ENCODE results near the gene C2orf69.

The C2orf69 gene

DNA sequence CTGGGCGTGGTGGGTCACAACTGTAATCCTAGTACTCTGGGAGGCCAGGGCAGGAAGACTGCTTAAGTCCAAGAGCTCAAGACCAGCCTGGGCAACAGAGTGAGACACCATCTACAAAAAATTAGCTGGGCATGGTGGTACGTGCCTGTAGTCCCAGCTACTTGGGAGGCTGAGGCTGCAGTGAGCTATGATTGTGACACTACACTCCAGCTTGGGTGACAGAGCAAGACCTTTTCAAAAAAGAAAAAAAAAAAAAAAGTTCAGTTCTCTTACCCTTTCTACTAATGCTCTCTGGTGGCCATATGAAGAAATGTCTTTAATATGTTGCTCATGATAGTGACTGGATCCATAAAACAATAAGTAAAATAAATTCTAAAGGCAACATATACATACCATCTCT lies 29.3 kb downstream of the C2orf69 start:
- Histone ChIP-seq H3K4me1 (ENCODE audit: control insufficient read depth, insufficient read depth, low read length) (no peaks in the 10 kb centered on the region), H3K27me3 (ENCODE audit: control insufficient read depth, insufficient read depth, low read length) (no peaks in the 10 kb centered on the region), H3K36me3 (ENCODE audit: control insufficient read depth, insufficient read depth, low read length) (peaks cover 81% of the 10 kb centered on the region), H3K27ac (ENCODE audit: low read depth, low read length) (no peak overlapping the region), H3K9ac (ENCODE audit: low read depth, low read length) (no peak overlapping the region), H3K4me3 (ENCODE audit: low read depth, low read length) (no peak overlapping the region), H3K9me3 (ENCODE audit: control insufficient read depth, insufficient read depth, low read length) (no peaks in the 10 kb centered on the region)

DNA sequence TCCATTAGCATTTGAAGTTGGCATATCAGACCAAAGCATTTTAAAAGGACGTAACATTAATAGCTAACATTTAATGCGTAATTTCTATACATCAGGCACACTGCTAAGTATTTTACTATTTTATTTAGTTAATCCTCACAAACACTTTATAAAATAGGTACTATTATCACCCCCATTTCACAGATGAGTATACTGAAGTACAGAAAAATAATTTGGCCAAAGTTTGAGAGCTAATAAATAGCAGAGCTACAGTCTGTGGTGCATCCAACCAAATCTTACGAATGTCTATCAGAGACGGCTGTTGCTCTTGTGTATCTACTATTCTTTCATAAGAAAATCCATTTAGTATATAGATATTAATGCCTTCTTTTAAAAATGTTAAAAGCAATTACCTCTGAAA lies 32.3 kb downstream of the C2orf69 start:
- H3K9me3 ChIP-seq (ENCODE audit: control insufficient read depth, insufficient read depth, low read length), result no peaks in the 10 kb centered on the region
- H3K4me3 ChIP-seq (ENCODE audit: low read depth, low read length), result no peak overlapping the region
- no peak overlapping the region for H3K27ac ChIP-seq (ENCODE audit: low read depth, low read length)
- H3K36me3 ChIP-seq (ENCODE audit: control insufficient read depth, insufficient read depth, low read length), result peaks cover 83% of the 10 kb centered on the region
- no peaks in the 10 kb centered on the region for H3K4me1 ChIP-seq (ENCODE audit: control insufficient read depth, insufficient read depth, low read length)
- no peak overlapping the region for H3K9ac ChIP-seq (ENCODE audit: low read depth, low read length)
- no peaks in the 10 kb centered on the region for H3K27me3 ChIP-seq (ENCODE audit: control insufficient read depth, insufficient read depth, low read length)

DNA sequence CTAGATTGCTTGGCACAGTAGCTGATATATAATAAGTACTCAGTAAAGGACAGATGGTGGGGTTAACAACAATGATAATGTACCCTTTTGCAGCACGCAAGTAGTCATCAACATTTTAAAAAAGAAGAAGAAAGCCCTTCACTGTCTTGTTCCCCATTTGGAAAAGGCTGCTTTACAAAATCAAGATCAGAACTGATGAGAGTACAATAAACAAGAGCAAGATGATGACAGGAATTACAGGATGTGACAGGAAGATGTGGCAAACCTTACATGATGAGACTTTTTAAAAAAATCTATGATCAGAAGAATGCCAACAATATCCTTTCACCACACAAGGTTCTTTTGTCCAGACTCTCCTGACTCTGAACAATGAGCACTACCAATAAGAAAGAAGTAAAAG lies 35.1 kb downstream of the C2orf69 start:
- no peak overlapping the region for H3K27ac ChIP-seq (ENCODE audit: low read depth, low read length)
- H3K9ac ChIP-seq (ENCODE audit: low read depth, low read length), result no peak overlapping the region
- no peak overlapping the region for H3K4me3 ChIP-seq (ENCODE audit: low read depth, low read length)
- H3K4me1 ChIP-seq (ENCODE audit: control insufficient read depth, insufficient read depth, low read length), result no peaks in the 10 kb centered on the region
- H3K9me3 ChIP-seq (ENCODE audit: control insufficient read depth, insufficient read depth, low read length), result no peaks in the 10 kb centered on the region
- peaks cover 84% of the 10 kb centered on the region for H3K36me3 ChIP-seq (ENCODE audit: control insufficient read depth, insufficient read depth, low read length)
- no peaks in the 10 kb centered on the region for H3K27me3 ChIP-seq (ENCODE audit: control insufficient read depth, insufficient read depth, low read length)

DNA sequence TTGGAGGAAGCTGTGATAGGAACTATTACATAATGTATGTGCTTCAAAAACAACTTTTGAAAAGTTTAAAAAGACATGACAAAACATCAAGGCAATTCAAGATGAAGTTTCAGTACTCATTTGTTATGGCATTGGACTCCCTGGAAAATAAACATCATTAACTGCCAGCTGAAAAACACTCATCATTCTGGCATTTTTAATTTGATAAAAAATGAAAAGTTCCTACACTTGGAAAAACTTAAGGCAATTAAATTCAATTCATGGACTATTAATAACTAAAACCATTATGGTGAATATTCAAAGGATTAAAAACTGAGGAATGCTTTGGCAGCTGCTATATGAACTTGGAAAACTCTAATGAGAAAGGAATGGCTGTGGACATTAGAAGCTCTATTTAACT lies 35.7 kb downstream of the C2orf69 start:
- H3K27ac ChIP-seq (ENCODE audit: low read depth, low read length), result no peak overlapping the region
- peaks cover 86% of the 10 kb centered on the region for H3K36me3 ChIP-seq (ENCODE audit: control insufficient read depth, insufficient read depth, low read length)

DNA sequence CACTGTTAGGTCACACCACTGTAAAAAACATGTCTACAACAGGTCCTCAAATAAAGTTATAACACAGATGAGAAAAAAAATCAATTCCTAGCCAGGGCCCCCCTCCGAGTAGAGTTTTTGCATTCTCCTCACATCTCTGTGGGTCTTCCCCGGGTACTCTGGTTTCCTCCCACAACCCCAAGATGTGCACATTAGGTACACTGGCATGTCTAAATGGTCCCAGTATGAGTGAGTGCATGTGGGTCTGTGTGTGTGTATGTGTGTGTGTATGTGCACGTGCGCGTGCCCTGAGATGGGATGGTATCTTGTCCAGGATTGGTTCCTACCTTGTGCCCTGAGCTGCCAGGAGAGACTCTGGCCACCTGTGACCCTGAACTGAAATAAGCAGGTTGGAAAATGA lies 39.3 kb downstream of the C2orf69 start:
- peaks cover 63% of the 10 kb centered on the region for H3K36me3 ChIP-seq (ENCODE audit: control insufficient read depth, insufficient read depth, low read length)
- H3K27ac ChIP-seq (ENCODE audit: low read depth, low read length), result no peak overlapping the region
- no peaks in the 10 kb centered on the region for H3K4me1 ChIP-seq (ENCODE audit: control insufficient read depth, insufficient read depth, low read length)
- no peaks in the 10 kb centered on the region for H3K27me3 ChIP-seq (ENCODE audit: control insufficient read depth, insufficient read depth, low read length)
- H3K4me3 ChIP-seq (ENCODE audit: low read depth, low read length), result no peak overlapping the region
- H3K9ac ChIP-seq (ENCODE audit: low read depth, low read length), result no peak overlapping the region
- no peaks in the 10 kb centered on the region for H3K9me3 ChIP-seq (ENCODE audit: control insufficient read depth, insufficient read depth, low read length)

More for the DNA sequence above, 35.7 kb downstream of the C2orf69 start:
- Histone ChIP-seq H3K9me3 (ENCODE audit: control insufficient read depth, insufficient read depth, low read length) (no peaks in the 10 kb centered on the region), H3K4me1 (ENCODE audit: control insufficient read depth, insufficient read depth, low read length) (no peaks in the 10 kb centered on the region), H3K4me3 (ENCODE audit: low read depth, low read length) (no peak overlapping the region), H3K27me3 (ENCODE audit: control insufficient read depth, insufficient read depth, low read length) (no peaks in the 10 kb centered on the region), H3K9ac (ENCODE audit: low read depth, low read length) (no peak overlapping the region)

DNA sequence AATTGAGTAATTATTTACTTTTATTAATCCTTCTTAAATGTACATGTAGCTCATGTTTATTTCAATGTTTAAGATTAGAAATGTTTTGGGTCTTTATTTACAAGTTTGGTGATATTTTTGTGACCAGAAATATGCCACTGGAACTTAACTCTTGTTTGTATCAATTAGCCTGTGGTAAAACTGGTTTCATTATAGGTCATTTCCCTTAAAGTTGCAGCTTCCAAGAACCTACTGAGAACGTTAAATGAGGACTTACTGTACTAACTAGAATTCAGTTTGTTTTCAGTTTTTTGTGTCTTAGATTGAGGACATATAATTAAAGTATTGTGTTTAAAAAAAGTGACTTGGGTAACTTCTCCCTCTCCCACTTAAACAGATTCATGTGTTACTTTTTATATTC lies 39.9 kb downstream of the C2orf69 start:
- H3K27me3 ChIP-seq (ENCODE audit: control insufficient read depth, insufficient read depth, low read length), result no peaks in the 10 kb centered on the region
- no peaks in the 10 kb centered on the region for H3K9me3 ChIP-seq (ENCODE audit: control insufficient read depth, insufficient read depth, low read length)
- H3K36me3 ChIP-seq (ENCODE audit: control insufficient read depth, insufficient read depth, low read length), result peaks cover 57% of the 10 kb centered on the region
- no peaks in the 10 kb centered on the region for H3K4me1 ChIP-seq (ENCODE audit: control insufficient read depth, insufficient read depth, low read length)
- no peak overlapping the region for H3K27ac ChIP-seq (ENCODE audit: low read depth, low read length)
- no peak overlapping the region for H3K4me3 ChIP-seq (ENCODE audit: low read depth, low read length)
- no peak overlapping the region for H3K9ac ChIP-seq (ENCODE audit: low read depth, low read length)

DNA sequence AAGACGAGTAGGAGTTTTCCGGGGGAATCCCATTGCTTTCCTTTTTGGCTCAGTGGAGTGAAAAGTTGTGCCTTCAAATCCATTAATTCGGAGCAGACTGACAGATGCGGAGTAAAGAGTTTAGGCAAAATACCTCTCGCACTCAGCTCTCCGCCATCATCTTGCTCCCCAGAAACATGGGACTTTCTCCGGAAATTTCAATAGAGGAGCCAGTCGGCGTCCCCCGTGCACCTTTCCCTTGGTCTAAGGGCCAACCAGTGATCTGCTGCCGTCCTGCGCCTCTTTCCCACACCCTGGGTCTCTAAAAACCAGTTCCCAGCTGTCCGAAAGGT lies 43.9 kb downstream of the C2orf69 start:
- peak overlapping the region; percentile 96 for H3K27ac ChIP-seq (ENCODE audit: low read depth, low read length)
- no peaks in the 10 kb centered on the region for H3K9me3 ChIP-seq (ENCODE audit: control insufficient read depth, insufficient read depth, low read length)
- no peaks in the 10 kb centered on the region for H3K27me3 ChIP-seq (ENCODE audit: control insufficient read depth, insufficient read depth, low read length)
- peaks cover 44% of the 10 kb centered on the region for H3K36me3 ChIP-seq (ENCODE audit: control insufficient read depth, insufficient read depth, low read length)
- no peaks in the 10 kb centered on the region; the same call in 1 of the 2 replicates for H3K4me1 ChIP-seq (ENCODE audit: control insufficient read depth, insufficient read depth, low read length)
- H3K9ac ChIP-seq (ENCODE audit: low read depth, low read length), result peak overlapping the region; percentile 89
- H3K4me3 ChIP-seq (ENCODE audit: low read depth, low read length), result peak overlapping the region; percentile 95

DNA sequence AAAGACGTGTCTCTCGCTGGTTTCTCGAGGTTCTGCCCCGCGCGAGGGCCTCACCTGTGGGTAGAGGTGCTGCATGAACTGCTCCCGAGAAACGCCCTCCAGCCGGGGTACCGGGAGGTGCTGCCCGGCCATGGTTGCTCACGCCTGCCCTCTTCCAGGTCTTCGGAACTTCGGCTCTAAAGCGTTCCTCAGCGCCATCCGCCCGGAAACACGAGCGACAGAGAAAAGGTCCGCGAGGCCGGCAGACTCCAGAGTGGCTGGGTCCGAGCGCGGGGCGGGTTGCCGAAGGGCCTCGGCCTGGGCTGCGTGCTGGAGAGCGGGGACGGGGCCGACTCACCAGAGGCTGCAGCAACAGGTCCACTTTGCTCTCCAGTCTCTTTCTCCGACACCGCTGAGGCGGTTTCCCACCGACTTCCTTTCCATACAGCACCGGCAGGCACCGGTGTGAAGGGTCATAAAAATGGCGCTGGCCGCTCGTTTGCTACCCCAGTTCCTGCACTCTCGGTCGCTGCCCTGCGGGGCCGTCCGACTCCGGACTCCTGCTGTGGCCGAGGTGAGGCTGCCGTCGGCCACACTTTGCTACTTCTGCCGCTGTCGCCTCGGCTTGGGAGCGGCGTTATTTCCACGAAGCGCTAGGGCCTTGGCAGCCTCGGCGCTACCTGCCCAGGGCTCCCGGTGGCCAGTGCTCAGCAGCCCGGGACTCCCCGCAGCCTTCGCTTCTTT lies 44.4 kb downstream of the C2orf69 start, which contains the start of the genes MAIP1 and TYW5:
TSS of gene MAIP1 (plus strand) at position 244 of the 723 bp plus-strand sequence. CDS start at position 461, 217 bp downstream.
TSS of gene TYW5 (minus strand) at position 153 of the 723 bp plus-strand sequence. CDS start at position 132, 21 bp downstream.
- Histone ChIP-seq H3K36me3 (ENCODE audit: control insufficient read depth, insufficient read depth, low read length) (peaks cover 44% of the 10 kb centered on the region), H3K27ac (ENCODE audit: low read depth, low read length) (peak within 1 kb of the TSS; percentile 96), H3K9ac (ENCODE audit: low read depth, low read length) (peak within 1 kb of the TSS; percentile 89), H3K9me3 (ENCODE audit: control insufficient read depth, insufficient read depth, low read length) (no peaks in the 10 kb centered on the region), H3K27me3 (ENCODE audit: control insufficient read depth, insufficient read depth, low read length) (no peaks in the 10 kb centered on the region), H3K4me1 (ENCODE audit: control insufficient read depth, insufficient read depth, low read length) (no peaks in the 10 kb centered on the region; the same call in 1 of the 2 replicates), H3K4me3 (ENCODE audit: low read depth, low read length) (peak within 1 kb of the TSS; percentile 95)

DNA sequence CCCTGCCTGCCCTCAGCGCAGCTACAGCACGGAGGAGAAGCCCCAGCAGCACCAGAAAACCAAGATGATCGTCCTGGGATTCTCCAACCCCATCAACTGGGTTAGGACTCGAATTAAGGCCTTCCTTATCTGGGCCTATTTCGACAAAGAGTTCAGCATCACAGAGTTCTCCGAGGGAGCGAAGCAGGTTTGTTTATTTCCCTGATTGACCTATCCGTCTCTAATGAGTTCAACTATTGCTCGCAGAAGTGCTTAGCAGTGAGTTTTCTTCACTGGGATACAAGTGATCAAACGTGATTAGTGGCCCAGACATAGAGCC lies 44.9 kb downstream of the C2orf69 start:
- Histone ChIP-seq H3K9ac (ENCODE audit: low read depth, low read length) (peak overlapping the region; percentile 89), H3K27ac (ENCODE audit: low read depth, low read length) (peak overlapping the region; percentile 96), H3K36me3 (ENCODE audit: control insufficient read depth, insufficient read depth, low read length) (peaks cover 44% of the 10 kb centered on the region), H3K4me1 (ENCODE audit: control insufficient read depth, insufficient read depth, low read length) (no peaks in the 10 kb centered on the region; the same call in 1 of the 2 replicates), H3K4me3 (ENCODE audit: low read depth, low read length) (peak overlapping the region; percentile 95), H3K9me3 (ENCODE audit: control insufficient read depth, insufficient read depth, low read length) (no peaks in the 10 kb centered on the region), H3K27me3 (ENCODE audit: control insufficient read depth, insufficient read depth, low read length) (no peaks in the 10 kb centered on the region)

DNA sequence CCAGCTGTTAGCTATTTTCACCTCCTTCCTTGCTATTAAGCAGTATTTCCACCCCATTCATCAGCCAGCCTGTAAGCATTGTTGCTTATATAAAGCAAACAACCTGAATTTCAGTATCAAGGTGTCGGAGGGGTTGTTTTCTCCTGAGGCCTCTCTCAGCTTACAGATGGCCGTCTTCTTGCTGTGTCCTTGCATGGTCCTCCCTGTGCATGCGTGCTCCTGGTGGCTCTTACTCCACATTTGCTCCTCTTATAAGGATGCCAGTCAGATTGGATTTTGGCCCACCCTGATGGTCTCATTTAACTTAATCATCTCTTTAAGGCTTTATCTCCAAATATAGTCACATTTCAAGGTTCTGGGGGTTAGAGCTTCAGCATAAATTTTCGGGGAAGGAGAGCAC lies 46.9 kb downstream of the C2orf69 start:
- H3K4me1 ChIP-seq (ENCODE audit: control insufficient read depth, insufficient read depth, low read length), result no peaks in the 10 kb centered on the region; the same call in 1 of the 2 replicates
- H3K27me3 ChIP-seq (ENCODE audit: control insufficient read depth, insufficient read depth, low read length), result no peaks in the 10 kb centered on the region
- no peaks in the 10 kb centered on the region for H3K9me3 ChIP-seq (ENCODE audit: control insufficient read depth, insufficient read depth, low read length)
- no peak overlapping the region for H3K4me3 ChIP-seq (ENCODE audit: low read depth, low read length)
- H3K36me3 ChIP-seq (ENCODE audit: control insufficient read depth, insufficient read depth, low read length), result peaks cover 54% of the 10 kb centered on the region
- no peak overlapping the region for H3K27ac ChIP-seq (ENCODE audit: low read depth, low read length)
- no peak overlapping the region for H3K9ac ChIP-seq (ENCODE audit: low read depth, low read length)

DNA sequence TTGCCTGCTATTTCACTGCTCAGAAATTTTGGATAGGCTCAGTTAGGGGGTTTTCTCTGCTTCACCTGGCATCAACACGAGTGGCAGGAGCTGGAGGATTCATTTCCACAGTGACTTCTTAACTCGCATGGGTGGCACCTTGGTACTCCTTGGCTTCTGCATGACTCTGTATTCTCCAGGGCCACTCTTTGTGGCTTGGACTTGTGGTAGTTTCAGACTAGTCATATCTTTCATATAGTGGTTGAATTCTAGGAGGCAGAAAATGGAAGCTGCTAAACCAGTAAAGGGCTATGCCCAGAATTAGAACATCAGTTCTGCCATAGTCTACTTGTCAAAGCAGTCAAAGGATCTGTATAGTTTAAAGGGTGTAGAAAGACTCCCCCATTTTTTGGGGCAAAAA lies 51.1 kb downstream of the C2orf69 start:
- H3K9ac ChIP-seq (ENCODE audit: low read depth, low read length), result no peak overlapping the region
- H3K4me1 ChIP-seq (ENCODE audit: control insufficient read depth, insufficient read depth, low read length), result no peaks in the 10 kb centered on the region
- H3K27ac ChIP-seq (ENCODE audit: low read depth, low read length), result no peak overlapping the region
- H3K4me3 ChIP-seq (ENCODE audit: low read depth, low read length), result no peak overlapping the region
- no peaks in the 10 kb centered on the region for H3K27me3 ChIP-seq (ENCODE audit: control insufficient read depth, insufficient read depth, low read length)
- H3K36me3 ChIP-seq (ENCODE audit: control insufficient read depth, insufficient read depth, low read length), result peaks cover 82% of the 10 kb centered on the region
- no peaks in the 10 kb centered on the region for H3K9me3 ChIP-seq (ENCODE audit: control insufficient read depth, insufficient read depth, low read length)

Data from HUES48 (cell line).